Measurements from ENCODE around the gene TRIM49. TPM values are rescaled to one million over a fixed set of nuclear protein-coding genes. Genes with fewer than 3 reads are reported as not detected.
"Not testable (repeated sequence)": the region's sequence is repeated elsewhere in the genome, so short reads cannot be mapped to it uniquely, and the experiment has no call there.

Gene TRIM49, protein sequence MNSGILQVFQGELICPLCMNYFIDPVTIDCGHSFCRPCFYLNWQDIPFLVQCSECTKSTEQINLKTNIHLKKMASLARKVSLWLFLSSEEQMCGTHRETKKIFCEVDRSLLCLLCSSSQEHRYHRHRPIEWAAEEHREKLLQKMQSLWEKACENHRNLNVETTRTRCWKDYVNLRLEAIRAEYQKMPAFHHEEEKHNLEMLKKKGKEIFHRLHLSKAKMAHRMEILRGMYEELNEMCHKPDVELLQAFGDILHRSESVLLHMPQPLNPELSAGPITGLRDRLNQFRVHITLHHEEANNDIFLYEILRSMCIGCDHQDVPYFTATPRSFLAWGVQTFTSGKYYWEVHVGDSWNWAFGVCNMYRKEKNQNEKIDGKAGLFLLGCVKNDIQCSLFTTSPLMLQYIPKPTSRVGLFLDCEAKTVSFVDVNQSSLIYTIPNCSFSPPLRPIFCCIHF
- not detected in 2 replicates for total RNA-seq (2021)
- long read RNA-seq, result 0 reads

DNA sequence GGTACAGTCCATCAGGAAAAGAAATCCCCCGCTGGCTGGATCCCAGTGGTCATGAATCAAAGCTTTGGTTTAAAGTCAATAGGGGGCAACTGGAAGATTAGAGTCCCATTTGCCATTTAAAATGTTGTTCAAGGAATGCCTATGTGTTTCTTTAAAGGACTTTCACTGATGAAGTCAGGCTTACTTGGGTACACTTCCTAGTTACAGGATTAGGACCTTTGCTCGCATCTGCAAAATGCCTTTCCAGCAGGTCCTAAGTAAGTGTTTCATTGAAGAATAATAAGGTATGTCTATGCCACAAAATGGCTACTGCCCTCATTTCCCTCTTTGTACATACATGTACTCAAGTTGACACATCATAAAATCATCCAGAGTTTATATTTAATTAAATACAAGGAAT, at the start of gene TRIM49:
TSS of gene TRIM49 (minus strand) at position 101 of the 400 bp plus-strand sequence. CDS start 4,106 bp downstream, outside the sequence.
- H3K27me3 ChIP-seq (ENCODE audit: insufficient read depth, low read length); H2BK20ac ChIP-seq (ENCODE audit: low read depth, low read length, poor library complexity, severe bottlenecking); H2AK5ac ChIP-seq (ENCODE audit: insufficient read length, low read length); H2AFZ ChIP-seq (ENCODE audit: low read length); H3K27ac Mint-ChIP-seq; H3K14ac ChIP-seq (ENCODE audit: insufficient read depth, low read length); H3K18ac ChIP-seq (ENCODE audit: insufficient read length, low read depth, low read length); H3K4me1 ChIP-seq (ENCODE audit: insufficient read depth, low read length); H3K56ac ChIP-seq (ENCODE audit: insufficient read length, low read depth, low read length); H3K79me1 ChIP-seq (ENCODE audit: insufficient read depth, low read depth, low read length, poor library complexity, severe bottlenecking); H3K4ac ChIP-seq (ENCODE audit: low read depth, low read length); H3K4me2 ChIP-seq (ENCODE audit: insufficient read depth, insufficient read length, low read length); H4K91ac ChIP-seq (ENCODE audit: insufficient read length, low read depth, low read length); H3K27ac ChIP-seq (ENCODE audit: insufficient read length, low read depth, low read length); H3K4me3 Mint-ChIP-seq; H4K8ac ChIP-seq (replicated peaks; ENCODE audit: insufficient read length, low read depth, low read length); H2BK120ac ChIP-seq (ENCODE audit: low read depth, low read length, poor library complexity, severe bottlenecking); H3K23me2 ChIP-seq (ENCODE audit: insufficient read length, low read depth, low read length, poor library complexity, severe bottlenecking); H4K20me1 ChIP-seq (ENCODE audit: control insufficient read depth, insufficient read depth, insufficient read length); H2BK15ac ChIP-seq (ENCODE audit: low read depth, low read length); H3T11ph ChIP-seq (ENCODE audit: low read length); H4K5ac ChIP-seq (ENCODE audit: insufficient read length, low read depth, low read length); H3K27me3 Mint-ChIP-seq (ENCODE audit: low read depth); H3K9ac ChIP-seq (ENCODE audit: extremely low read depth, insufficient read length, low read length); H2BK12ac ChIP-seq (ENCODE audit: insufficient read length, low read depth, low read length); H2BK5ac ChIP-seq (ENCODE audit: insufficient read length, low read length); H3K79me2 ChIP-seq (ENCODE audit: insufficient read depth, low read length); H3K23ac ChIP-seq (ENCODE audit: insufficient read length, low read depth, low read length); H3K4me1 Mint-ChIP-seq; H3K36me3 Mint-ChIP-seq (ENCODE audit: insufficient read depth in 1 of 3, low read depth in 3 of 3); DNase-seq; H3K9me3 Mint-ChIP-seq; H3K9me3 ChIP-seq (ENCODE audit: control insufficient read depth, low read depth, low read length): not testable (repeated sequence)
- no CpG with 5 or more reads among the region's 2 CpGs for WGBS (ENCODE audit: extremely low coverage, insufficient read length, low lambda C conversion rate)

DNA sequence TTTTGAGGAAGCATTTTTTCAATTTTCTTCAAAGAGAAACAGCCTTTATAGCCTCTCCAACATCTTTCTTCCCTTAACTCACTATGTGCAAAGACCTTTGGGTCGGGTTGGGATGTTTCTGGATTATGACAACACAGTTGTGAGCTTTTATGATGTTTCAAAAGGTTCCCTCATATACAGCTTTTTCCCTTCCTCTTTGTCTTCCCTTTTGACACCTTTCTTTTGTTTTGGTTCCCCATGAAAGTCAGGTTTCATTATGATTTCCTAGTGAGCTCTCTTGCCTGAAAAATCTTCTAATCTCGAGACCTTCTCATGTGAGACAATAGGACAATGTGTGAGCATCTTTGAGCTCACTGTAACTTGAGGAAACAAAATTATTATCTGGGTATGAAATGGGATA, 18.3 kb upstream of the TRIM49 start:
- not testable (repeated sequence) for H3K4ac ChIP-seq (ENCODE audit: low read depth, low read length); H3K9ac ChIP-seq (ENCODE audit: extremely low read depth, insufficient read length, low read length); H3K23ac ChIP-seq (ENCODE audit: insufficient read length, low read depth, low read length); H3K23me2 ChIP-seq (ENCODE audit: insufficient read length, low read depth, low read length, poor library complexity, severe bottlenecking); H3K79me2 ChIP-seq (ENCODE audit: insufficient read depth, low read length); H2BK20ac ChIP-seq (ENCODE audit: low read depth, low read length, poor library complexity, severe bottlenecking); H3K4me3 Mint-ChIP-seq; H2AFZ ChIP-seq (ENCODE audit: low read length); H3K18ac ChIP-seq (ENCODE audit: insufficient read length, low read depth, low read length); H4K8ac ChIP-seq (replicated peaks; ENCODE audit: insufficient read length, low read depth, low read length); H3K4me1 Mint-ChIP-seq; H3K79me1 ChIP-seq (ENCODE audit: insufficient read depth, low read depth, low read length, poor library complexity, severe bottlenecking); H3T11ph ChIP-seq (ENCODE audit: low read length); DNase-seq; H3K4me2 ChIP-seq (ENCODE audit: insufficient read depth, insufficient read length, low read length); H2AK5ac ChIP-seq (ENCODE audit: insufficient read length, low read length); H2BK12ac ChIP-seq (ENCODE audit: insufficient read length, low read depth, low read length); H2BK15ac ChIP-seq (ENCODE audit: low read depth, low read length); H3K9me3 Mint-ChIP-seq; H3K27ac Mint-ChIP-seq; H2BK120ac ChIP-seq (ENCODE audit: low read depth, low read length, poor library complexity, severe bottlenecking); H3K27me3 ChIP-seq (ENCODE audit: insufficient read depth, low read length); H4K5ac ChIP-seq (ENCODE audit: insufficient read length, low read depth, low read length); H3K9me3 ChIP-seq (ENCODE audit: control insufficient read depth, low read depth, low read length); H4K20me1 ChIP-seq (ENCODE audit: control insufficient read depth, insufficient read depth, insufficient read length); H4K91ac ChIP-seq (ENCODE audit: insufficient read length, low read depth, low read length); H3K14ac ChIP-seq (ENCODE audit: insufficient read depth, low read length); H3K27ac ChIP-seq (ENCODE audit: insufficient read length, low read depth, low read length); H3K27me3 Mint-ChIP-seq (ENCODE audit: low read depth); H3K36me3 Mint-ChIP-seq (ENCODE audit: insufficient read depth in 1 of 3, low read depth in 3 of 3); H2BK5ac ChIP-seq (ENCODE audit: insufficient read length, low read length); H3K4me1 ChIP-seq (ENCODE audit: insufficient read depth, low read length); H3K56ac ChIP-seq (ENCODE audit: insufficient read length, low read depth, low read length)
- no CpG with 5 or more reads among the region's 2 CpGs for WGBS (ENCODE audit: extremely low coverage, insufficient read length, low lambda C conversion rate)
